ENCODE data around the gene DNAH12. TPM values are rescaled to one million over a fixed set of nuclear protein-coding genes. Genes with fewer than 3 reads are reported as not detected.
A peak's percentile ranks its signal among the peaks of the same experiment; 100 is the strongest.

DNAH12 gene
- total RNA-seq (2013), result 0.04 TPM
- under 1 TPM in 1 of 3 donors, not detected in 2; 0.03 TPM for polyA plus RNA-seq
- polyA minus RNA-seq, result not detected in 2 replicates
- 0.16 to 8.7 (median 0.67) reads per million in 11 experiments for total RNA-seq

GRCh38 chr3:57544181-57545125 lies at the start of gene DNAH12:
DNAH12 (minus strand) TSS chr3:57544344; CDS start chr3:57542870, 1,474 bp downstream.
- no peaks in the 10 kb centered on the region for H3K36me3 ChIP-seq (replicated peaks in 1 of 2; ENCODE audit: control insufficient read depth in 1 of 2, insufficient read depth in 2 of 2, low read length in 2 of 2)
- H3K27me3 ChIP-seq (ENCODE audit: control insufficient read depth in 2 of 2, insufficient read depth in 2 of 2, low read length in 2 of 2), result peaks cover 0 to 5% of the 10 kb centered on the region in 2 donors
- H3K36me3 Mint-ChIP-seq, result no peaks in the 10 kb centered on the region
- no peak for TF ChIP-seq CTCF (IDR thresholded peaks at IDR 0.05)
- peak within 1 kb of the TSS; percentile 57 for H2AFZ ChIP-seq (ENCODE audit: insufficient read depth, low read depth, low read length, poor library complexity, severe bottlenecking)
- no peak within 1 kb of the TSS for H3K4me3 ChIP-seq (replicated peaks in 1 of 3; ENCODE audit: low read depth in 2 of 3, low read length in 3 of 3)
- H3K9me3 Mint-ChIP-seq, result no peaks in the 10 kb centered on the region
- no peaks in the 10 kb centered on the region for H4K20me1 ChIP-seq (ENCODE audit: insufficient read depth, low read length)
- no peaks in the 10 kb centered on the region for H3K9me3 ChIP-seq (replicated peaks in 1 of 2; ENCODE audit: control insufficient read depth in 1 of 2, insufficient read depth in 1 of 2, low read length in 2 of 2)
- H3K27ac ChIP-seq (ENCODE audit: low read depth in 1 of 2, low read length in 2 of 2), result no peak within 1 kb of the TSS
- no peak within 1 kb of the TSS for H3K9ac ChIP-seq (ENCODE audit: insufficient read depth, low read length, poor library complexity, severe bottlenecking)
- H3K27ac Mint-ChIP-seq, result peak within 1 kb of the TSS in 1 of 7 donors; percentile 54
- peaks cover 9% of the 10 kb centered on the region for H3K4me1 Mint-ChIP-seq
- WGBS (ENCODE audit: insufficient coverage), result 8% methylated on average over 5 of the region's 20 CpGs
- peak within 1 kb of the TSS; percentile 10 for H3K4me2 ChIP-seq (replicated peaks; ENCODE audit: extremely low read depth, low read length, poor library complexity, severe bottlenecking)
- intact Hi-C loops (cut with micrococcal nuclease), result no loop called here
- peak within 1 kb of the TSS; percentile 52 to 76 for H3K4me3 Mint-ChIP-seq
- peaks cover 3 to 13% (median 6%) of the 10 kb centered on the region in 3 donors for H3K27me3 Mint-ChIP-seq (ENCODE audit: low read depth in 3 of 3)
- peaks cover 4 to 9% of the 10 kb centered on the region in 2 donors for H3K4me1 ChIP-seq (ENCODE audit: control insufficient read depth in 1 of 2, insufficient read depth in 2 of 2, low read length in 2 of 2)
- no peaks in the 10 kb centered on the region for H3K79me2 ChIP-seq (ENCODE audit: insufficient read depth, low read length)
- no peak for DNase-seq

GRCh38 chr3:57592306-57592705 lies 48.2 kb upstream of the DNAH12 start:
- Histone ChIP-seq H3K27ac (ENCODE audit: low read depth in 1 of 2, low read length in 2 of 2) (no peak overlapping the region), H3K27me3 (ENCODE audit: control insufficient read depth in 2 of 2, insufficient read depth in 2 of 2, low read length in 2 of 2) (no peaks in the 10 kb centered on the region), H3K9ac (ENCODE audit: insufficient read depth, low read length, poor library complexity, severe bottlenecking) (no peak overlapping the region), H3K4me1 (ENCODE audit: control insufficient read depth in 1 of 2, insufficient read depth in 2 of 2, low read length in 2 of 2) (peaks cover 14 to 21% of the 10 kb centered on the region in 2 donors), H3K9me3 (replicated peaks in 1 of 2; ENCODE audit: control insufficient read depth in 1 of 2, insufficient read depth in 1 of 2, low read length in 2 of 2) (no peaks in the 10 kb centered on the region), H3K4me3 (replicated peaks in 1 of 3; ENCODE audit: low read depth in 2 of 3, low read length in 3 of 3) (no peak overlapping the region), H3K36me3 (replicated peaks in 1 of 2; ENCODE audit: control insufficient read depth in 1 of 2, insufficient read depth in 2 of 2, low read length in 2 of 2) (peaks cover 0 to 17% of the 10 kb centered on the region in 2 donors), H3K79me2 (ENCODE audit: insufficient read depth, low read length) (peaks cover 97% of the 10 kb centered on the region), H2AFZ (ENCODE audit: insufficient read depth, low read depth, low read length, poor library complexity, severe bottlenecking) (no peak overlapping the region), H4K20me1 (ENCODE audit: insufficient read depth, low read length) (peaks cover 94% of the 10 kb centered on the region), H3K4me2 (replicated peaks; ENCODE audit: extremely low read depth, low read length, poor library complexity, severe bottlenecking) (no peak overlapping the region)
- H3K4me1 Mint-ChIP-seq, result peaks cover 30% of the 10 kb centered on the region
- H3K9me3 Mint-ChIP-seq, result peaks cover 0 to 2% (median 0%) of the 10 kb centered on the region in 7 donors
- H3K36me3 Mint-ChIP-seq, result peaks cover 22 to 53% of the 10 kb centered on the region in 2 donors
- no peaks in the 10 kb centered on the region for H3K27me3 Mint-ChIP-seq (ENCODE audit: low read depth in 3 of 3)
- peak overlapping the region in 1 of 7 donors; percentile 21 for H3K27ac Mint-ChIP-seq
- no peak overlapping the region for H3K4me3 Mint-ChIP-seq
- whole genome bisulfite sequencing (ENCODE audit: insufficient coverage), result 100% methylated on average over 3 of the region's 6 CpGs
- intact Hi-C loops (cut with micrococcal nuclease), result loop anchor here in 1 of 2 donors (10.0 kb wide), 2 partner anchors 62 to 102 kb away; partner anchors contain the start of gene DENND6A
- DNase-seq, result no peak
- no peak for TF ChIP-seq CTCF (IDR thresholded peaks at IDR 0.05)

All from CD14-positive monocyte (primary cell).